GM21390 (cell line): ENCODE data around the gene PDE4B.
"Not testable (repeated sequence)": the region's sequence is repeated elsewhere in the genome, so short reads cannot be mapped to it uniquely, and the experiment has no call there.

Source experiments
- ATAC-seq: cut with Tn5 transposase; IDR thresholded peaks from one replicate; pipeline ENCODE4 v1.9.1; 2021; ENCODE audit not compliant: unreplicated experiment

The PDE4B gene

DNA sequence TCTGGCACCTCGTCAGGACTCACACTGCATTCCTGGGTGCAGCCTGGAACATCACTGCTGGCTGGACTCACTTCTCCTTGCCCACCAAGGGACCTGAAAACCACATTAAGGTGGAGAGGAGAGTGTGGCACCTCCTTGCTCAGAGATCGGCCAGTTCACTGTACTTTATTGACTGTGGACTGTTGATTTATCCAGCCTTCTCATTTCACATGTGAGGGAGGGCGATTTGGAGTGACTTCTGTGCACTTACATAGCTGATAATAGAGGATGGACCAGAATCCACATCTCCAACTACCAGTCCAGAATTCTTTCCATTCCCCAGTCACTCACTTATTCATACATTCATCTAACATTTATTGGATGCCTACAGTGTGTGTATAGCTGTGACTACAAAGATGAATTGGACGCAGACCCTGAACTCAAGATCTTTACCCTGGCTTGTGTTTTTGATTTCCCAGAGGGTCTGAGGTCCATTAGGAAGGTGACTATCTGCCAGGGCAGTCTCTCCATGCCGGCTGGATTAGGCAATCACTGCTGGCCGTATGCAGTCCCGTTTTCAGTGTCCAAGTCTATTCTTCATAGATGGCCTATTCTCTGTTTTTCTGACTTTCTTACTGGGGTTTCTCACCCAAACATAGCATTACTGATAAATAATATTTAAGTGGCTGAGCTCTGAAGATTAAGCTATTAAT lies 507.7 kb downstream of the PDE4B start:
- ATAC-seq = no peak

DNA sequence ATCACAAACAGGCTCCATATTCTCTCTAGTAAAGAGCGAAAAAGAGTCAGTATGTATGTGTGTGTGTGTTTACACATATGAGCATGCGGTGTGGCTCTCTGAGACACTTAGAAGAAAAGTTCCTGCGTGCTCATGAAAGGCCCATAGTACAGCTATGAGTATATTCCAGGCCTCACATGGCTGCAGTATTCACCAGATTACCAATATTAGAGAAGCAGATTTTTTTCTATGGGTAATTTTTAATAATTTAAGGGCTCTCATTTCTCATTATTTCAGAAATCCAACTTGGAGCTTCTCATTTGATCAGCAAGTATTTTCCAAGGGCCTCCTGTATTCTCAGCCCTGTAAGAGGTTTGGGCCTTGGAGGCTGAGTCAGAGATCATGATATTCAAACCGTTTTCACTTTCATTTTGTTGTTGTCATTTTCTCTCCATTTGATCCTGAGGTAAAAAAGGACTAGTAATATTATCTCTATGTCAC lies 508.3 kb downstream of the PDE4B start:
- ATAC-seq = peak; percentile 79

DNA sequence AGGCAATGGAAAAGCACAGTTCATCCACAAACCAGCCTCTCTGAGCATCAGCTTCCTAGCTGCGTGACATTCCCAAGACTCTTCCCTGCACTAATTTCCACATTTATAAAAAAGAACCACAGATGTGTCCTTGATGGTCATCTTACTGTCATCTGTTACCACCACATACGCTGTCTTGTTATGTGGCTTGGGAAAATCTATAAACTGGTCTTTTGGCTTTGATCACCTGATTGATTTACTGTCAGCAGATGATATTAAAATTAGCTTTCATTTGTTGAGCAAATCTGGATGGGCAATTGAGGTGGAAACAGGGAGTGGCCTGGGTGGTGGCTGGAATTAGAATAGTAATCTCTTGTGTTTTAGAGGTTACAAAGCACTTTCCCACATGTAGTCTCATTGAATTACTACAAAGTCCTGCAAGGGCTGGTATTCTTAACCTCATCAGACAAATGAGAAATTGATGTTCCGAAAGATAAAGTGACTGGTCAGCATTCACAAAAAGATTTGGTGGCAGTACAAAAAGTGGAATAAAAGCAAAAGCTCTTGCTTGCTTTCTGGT lies 509.6 kb downstream of the PDE4B start:
- ATAC-seq = no peak

DNA sequence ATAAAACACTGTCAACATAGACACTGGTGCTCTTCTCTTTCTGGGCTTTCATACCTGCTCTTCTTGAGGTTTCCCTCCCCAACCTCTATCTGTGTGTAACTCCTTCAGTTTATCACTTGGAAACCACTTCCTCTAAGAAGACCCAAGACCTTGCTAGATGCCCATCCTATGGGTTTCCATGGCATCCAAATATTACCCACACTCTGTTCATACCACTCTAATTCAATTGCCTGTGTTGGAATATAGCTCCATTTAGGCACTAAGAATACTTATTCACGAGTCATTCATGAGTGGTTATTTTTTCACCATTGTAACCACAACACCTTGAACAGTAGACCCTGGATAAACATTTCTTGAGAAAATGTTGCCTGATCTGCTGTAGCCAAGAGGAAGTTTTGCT lies 510.1 kb downstream of the PDE4B start:
- no peak for ATAC-seq

DNA sequence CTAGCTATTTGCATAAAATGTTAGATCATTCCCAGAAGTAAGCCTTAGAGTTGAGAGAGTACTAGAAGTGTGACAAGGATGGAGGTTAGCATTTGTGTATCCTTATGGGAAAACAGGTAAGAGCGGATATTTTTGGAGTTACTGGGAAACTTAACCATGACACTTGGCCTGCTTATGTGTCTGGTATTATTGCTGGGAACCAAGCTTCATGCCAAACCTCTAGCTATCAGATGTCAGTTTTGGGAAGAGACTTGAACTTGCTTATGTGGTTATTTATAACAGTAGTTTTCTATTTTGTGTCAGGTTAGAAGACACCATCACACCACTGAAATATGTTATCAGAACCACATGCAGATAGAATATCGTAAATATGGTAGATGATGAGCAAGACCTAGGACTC lies 511.0 kb downstream of the PDE4B start:
- no peak for ATAC-seq

DNA sequence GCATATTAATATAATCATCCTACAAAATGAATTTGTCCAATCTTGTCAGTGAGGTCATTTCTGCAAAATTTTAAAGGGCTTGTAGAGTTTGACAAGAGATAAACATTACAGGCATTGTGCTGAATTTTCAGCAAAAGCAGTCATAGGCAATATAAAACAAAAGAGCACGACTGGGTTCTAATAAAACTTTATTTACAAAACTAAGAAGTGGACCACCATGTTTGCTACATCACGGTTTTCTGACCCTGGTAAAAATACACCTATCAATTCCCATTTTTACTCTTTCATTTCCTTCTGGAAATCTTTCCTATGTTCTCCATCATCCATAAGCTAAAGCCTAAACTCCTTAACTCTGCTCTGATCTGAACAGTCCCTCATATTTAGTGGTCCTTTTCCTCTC lies 511.4 kb downstream of the PDE4B start:
- no peak for ATAC-seq

DNA sequence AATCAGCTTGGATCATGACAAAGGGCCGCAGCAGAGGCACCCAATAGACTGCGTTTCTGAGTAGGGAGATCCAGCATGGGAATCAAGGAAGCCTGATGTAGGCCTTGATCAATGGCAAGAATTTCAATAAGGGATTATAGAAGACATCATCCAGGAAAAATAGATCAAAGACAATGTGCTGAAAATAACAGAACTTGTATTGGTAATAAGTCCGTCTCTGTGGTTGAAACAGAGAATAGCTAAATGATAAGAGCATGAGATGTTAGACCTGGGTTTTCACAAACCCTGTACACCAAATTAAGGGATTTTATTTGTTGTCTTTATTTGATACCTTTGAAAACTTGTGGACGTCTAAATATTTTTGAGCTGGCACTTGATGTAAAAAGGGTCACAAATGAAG lies 513.2 kb downstream of the PDE4B start:
- peak; percentile 45 for ATAC-seq

DNA sequence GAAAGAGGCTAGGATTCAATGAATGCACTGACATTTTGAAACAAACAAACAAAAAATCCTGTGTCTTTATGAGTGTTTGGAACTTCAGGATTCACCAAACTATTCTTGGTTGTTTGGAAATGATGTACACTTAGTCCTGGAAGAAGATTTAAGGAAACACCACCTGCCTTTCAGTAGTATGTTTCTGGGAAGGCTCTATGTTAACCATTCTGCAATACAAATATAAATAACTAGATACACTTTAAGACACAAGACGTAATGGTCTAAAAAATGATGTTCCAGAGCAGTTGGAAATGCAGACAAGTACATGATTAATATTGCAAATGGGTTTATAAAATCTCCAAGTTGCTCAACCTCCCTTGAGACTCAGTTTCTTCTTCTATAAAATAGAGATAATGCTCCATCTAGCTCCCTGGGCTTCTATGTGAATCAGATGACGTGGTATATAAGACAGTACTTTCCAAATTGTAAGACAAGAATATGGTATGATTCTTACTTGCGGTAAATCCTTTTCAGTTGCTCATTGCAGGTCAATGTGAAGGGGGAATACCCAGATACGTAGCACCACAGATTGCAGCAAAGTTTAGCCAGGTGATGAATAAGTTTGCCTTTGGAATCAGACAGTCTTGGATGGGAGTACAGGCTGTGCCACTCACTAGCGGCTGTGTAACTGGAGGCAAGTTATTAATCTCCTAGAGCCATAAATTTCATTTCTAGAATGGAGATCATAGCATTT lies 516.5 kb downstream of the PDE4B start:
- no peak for ATAC-seq

DNA sequence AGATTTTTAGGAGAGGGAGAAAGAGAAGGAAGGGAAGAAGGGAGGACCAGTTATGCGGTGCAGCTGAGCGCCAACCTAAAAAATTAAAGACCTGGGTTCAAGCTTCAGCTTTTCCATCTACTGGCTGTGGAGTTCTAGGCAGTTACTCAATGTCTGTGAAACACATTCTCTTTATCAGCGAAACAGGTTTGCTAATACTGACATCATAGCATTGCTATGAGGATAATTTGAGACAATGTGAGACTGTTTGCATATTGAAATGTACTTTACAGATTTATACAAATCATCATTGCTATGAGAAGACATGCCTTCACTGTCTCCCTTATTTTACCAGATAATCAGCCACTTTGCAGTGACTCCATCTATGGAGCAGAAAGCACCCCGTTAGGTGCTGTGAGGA lies 518.4 kb downstream of the PDE4B start:
- ATAC-seq = no peak

DNA sequence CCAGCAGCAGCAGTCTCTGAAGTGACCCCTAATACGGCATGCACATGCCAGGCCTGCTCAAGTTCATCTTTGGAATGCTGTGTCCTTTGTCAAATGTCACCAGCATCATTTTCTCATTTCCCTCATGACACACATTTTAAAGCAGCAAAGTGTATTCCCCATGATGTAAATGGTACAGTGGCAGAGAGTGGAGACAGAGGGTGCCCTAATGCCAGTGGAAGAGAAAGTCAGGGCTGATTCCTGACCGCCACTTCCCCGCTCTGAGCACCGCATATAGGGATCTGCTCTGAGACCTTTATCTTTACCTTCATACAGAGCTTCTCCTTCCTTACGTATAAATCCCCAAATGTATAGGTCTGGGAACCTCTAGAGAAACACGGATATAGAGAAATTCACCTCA lies 518.9 kb downstream of the PDE4B start:
- ATAC-seq = no peak

DNA sequence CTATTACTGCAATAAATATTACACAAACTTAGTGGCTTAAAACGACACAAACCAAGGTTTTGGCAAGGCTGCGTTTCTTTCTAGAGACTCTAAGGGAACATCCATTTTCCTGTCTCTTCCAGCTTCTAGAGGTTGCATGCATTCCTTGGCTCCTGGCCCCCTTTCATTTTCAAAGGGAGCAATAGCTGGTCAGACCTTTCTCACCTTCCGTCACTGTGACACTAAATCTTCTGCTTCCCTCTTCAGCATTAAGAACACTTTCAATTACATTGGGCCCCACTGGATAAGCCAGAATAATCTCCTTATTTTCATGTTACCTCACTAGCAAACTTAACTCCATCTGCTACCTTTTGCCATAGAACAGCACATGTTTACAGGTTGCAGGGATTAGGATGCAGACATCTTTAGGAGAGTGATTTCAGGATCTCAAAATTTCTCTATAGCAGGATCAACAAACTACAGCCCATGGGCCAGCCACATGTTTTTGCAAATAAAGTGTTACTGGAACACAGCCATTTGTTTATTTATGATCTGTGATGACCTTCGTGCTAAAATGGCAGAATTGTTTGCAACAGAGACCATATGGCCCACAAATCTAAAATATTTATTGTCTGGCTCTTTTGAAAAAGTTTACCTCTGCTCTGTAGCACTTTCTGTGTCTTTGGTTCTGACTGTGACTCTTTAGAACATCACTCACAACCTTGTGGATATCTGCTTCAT lies 519.7 kb downstream of the PDE4B start:
- ATAC-seq = no peak

DNA sequence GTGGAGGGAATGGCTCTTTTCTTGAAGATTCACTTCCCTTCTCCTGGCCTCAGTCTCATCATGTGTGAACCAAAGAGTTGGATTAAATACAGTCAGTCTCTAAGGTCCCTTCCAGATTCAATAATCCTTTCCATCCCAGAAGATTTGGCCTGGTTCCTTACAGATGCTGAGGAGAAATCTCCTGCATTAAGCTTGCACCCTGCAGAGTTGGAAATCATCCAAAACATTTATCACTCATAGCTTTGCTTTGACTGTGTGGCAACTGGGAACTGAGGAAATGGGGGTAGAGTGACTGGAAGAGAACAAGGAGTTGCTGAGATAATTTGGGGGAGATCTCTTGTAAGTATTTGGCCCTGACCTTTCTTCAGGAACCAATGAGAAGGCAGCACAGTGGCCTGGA lies 520.7 kb downstream of the PDE4B start:
- no peak for ATAC-seq

DNA sequence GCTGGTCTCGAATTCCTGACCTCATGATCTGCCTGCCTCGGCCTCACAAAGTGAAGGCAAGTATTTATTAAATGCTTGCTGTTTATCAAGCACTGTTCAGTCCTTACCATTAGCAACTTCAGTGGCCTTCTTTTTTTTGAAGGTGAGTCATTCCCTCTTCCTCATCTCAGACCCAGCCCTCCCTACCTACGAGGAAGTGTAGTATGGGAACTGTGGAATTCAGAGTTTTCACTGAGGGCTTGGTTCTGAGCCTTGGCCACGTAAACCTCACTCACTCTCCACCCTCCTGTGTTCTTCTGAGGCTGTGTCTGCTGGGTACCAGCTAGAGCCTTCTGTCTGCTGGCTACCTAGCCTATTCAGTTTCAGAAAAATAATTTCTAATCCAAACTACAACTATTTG lies 523.0 kb downstream of the PDE4B start:
- ATAC-seq = no peak

DNA sequence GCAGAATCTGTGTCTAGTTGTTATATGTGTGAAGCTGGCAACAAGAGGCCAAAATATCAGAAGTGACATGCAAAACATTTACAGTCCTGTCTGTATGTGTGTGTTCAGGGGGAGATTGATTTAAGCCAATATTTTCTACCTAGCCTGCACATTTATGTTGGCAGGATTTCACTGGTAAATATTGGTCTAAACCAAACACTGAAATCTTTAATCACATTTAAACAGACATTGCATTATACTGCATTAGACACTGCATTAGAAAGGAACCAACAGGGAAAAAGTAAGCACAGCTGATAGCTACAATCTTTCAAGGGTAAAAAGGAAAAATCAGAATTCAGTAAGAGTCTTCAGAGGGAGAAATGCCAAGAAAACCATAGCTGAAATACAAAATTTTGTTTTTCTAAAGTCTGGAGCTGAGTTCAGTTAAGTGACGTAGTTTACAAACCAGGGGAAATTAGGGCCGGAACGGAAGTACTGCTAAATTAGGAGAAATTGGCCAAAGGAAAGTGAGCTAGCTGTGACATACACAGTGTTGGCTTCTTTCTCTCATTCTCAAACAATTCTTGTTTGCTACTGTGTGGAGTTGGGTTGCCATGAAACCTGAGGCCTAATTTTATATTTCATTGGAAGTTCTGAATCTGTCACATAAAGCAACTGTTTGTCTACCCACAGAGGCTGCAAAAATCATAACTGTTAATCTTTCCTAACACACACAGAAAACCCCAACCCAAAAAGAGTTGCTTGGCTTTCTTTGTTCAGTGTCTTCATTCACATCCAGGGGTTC lies 524.0 kb downstream of the PDE4B start:
- ATAC-seq = no peak

DNA sequence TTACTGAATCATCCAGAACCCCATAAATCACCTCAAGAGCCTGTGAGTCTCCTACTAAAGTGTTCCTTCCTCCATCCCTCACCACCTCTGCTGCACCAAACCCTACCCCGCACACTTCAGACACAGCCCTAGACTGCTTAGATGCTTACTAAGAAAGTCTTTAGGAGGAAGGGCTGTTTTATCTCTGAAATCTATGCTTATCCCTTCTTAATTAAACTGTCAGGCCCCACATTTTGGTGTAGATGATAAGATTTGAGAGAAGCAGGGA lies 524.5 kb downstream of the PDE4B start:
- no peak for ATAC-seq

DNA sequence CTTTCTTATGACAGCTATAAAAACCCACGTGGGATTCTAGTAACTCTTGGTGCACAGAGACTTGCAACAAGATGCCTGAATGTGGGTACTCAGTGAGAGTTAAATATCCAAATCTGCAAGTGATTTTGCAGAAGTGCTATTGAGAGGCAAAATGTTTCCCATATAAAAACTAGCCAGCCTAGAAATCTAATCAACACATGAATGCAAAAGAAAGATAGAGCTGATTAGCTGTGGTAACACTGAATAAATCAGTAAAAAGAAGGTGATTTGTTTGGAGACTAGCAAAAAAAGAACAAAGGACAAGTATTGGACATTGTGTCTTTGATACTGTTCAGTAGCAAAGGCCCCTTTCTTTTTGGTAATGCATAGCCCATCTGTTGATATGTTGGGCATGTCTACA lies 527.5 kb downstream of the PDE4B start:
- no peak for ATAC-seq

DNA sequence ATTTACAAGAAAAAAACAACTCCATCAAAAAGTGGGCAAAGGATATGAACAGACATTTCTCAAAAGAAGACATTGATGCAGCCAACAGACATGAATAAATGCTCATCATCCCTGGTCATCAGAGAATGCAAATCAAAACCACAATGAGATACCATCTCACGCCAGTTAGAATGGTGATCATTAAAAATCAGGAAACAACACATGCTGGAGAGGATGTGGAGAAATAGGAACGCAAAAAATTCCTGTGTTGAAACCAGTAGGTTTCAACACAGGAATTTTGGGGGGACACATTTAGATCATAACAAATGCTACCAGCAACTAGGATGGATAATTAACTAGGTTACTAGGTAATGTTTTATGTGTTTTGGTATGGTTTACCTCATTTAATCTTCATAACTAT lies 529.8 kb downstream of the PDE4B start:
- not testable (repeated sequence) for ATAC-seq

DNA sequence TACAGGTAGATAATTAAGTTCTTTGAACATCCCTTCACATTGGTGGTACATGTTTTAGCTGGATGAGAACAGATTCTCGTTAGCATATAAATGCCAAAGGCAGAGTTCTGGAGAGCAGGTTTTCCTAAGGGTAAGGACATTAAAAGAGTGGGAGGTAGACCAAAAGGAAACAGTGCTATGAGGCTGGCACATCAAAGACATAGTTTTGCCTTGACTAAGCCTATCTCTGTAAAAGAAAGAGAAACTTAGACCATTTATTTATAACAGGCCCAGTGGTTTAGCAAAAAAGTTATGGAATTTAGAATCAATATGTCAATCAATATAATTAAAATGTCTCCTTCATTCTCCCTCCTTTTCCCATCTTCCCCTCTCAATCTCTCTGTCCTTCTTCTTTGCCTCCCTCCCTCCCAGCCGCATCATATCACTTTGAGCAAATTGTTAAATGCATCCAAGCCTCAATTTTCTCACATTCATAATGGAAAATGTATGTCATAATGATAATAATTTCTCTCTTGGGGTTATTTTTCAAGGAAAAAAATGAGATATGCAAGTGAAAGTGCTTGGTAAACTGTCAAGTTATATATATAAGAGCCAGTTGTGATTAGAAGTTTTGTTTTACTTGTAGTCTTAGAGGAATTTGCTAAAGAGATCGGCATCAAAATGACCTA lies 531.4 kb downstream of the PDE4B start:
- ATAC-seq = no peak

DNA sequence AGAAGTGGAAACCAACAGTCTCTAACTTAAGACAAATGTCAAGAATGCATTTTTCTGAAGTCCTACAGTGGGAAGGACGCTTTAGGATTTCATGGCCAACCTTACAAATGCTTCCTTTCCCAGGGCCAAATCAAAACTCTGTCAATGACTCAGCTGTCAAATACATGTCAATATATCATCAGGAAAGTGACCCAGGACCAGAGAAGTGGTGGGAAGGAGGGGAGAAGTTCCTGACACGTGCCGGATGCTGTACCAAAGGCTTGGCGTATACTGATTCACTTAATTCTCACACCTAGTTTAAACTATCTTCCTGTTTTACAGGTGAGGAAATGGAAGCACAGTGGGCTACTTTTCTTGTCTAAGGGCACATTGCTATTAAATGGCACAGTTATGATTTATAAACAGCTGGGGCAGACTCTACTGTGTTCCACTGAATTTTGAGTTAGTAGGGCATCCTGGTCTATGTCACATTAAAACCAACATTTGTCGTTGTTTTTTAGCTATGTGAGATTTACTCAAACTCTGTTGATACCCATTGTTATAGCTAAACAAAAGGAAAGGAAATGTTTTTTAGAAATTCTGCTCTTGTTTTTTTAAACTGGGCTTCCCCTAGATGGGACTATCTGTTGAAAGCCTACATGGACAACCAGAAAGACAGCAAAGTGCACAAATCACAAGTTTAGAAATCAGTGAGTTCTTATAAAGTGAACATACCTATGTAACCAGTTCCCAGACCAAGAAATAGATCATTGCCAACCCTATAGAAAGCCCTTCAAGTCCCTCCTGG lies 533.1 kb downstream of the PDE4B start:
- ATAC-seq = no peak

DNA sequence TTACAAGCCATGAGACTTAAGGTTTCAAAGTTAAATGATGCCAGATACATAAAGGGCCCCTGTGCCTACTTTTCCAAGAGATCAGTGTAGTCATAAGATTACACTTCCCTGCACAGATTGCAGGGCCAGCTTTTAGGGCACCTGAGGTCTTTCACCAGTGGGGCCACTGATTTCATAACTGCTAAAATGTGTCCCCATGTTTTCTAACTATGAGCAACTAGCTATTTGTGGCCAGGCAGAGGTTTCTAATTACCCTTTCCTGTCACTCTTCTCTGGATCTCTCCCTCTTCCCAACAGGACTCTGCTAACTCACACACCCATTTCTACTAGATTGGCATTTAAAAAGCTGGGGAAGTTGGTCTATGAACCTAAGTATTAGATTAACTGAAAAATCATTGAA lies 534.2 kb downstream of the PDE4B start:
- no peak for ATAC-seq
